Measurements from ENCODE around the gene METAP2.

Gene METAP2

GRCh38 chr12:95533985-95534384 lies 60.0 kb downstream of the METAP2 start:
- H3K4me1 ChIP-seq (ENCODE audit: control insufficient read depth, low read length), result peaks cover 66% of the 10 kb centered on the region
- TF ChIP-seq, protein P1, sequence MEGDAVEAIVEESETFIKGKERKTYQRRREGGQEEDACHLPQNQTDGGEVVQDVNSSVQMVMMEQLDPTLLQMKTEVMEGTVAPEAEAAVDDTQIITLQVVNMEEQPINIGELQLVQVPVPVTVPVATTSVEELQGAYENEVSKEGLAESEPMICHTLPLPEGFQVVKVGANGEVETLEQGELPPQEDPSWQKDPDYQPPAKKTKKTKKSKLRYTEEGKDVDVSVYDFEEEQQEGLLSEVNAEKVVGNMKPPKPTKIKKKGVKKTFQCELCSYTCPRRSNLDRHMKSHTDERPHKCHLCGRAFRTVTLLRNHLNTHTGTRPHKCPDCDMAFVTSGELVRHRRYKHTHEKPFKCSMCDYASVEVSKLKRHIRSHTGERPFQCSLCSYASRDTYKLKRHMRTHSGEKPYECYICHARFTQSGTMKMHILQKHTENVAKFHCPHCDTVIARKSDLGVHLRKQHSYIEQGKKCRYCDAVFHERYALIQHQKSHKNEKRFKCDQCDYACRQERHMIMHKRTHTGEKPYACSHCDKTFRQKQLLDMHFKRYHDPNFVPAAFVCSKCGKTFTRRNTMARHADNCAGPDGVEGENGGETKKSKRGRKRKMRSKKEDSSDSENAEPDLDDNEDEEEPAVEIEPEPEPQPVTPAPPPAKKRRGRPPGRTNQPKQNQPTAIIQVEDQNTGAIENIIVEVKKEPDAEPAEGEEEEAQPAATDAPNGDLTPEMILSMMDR (IDR thresholded peaks at IDR 0.05; ENCODE audit: low read depth, low read length, poor library complexity, severe bottlenecking), result no peak
- TF ChIP-seq EZH2phosphoT487 (IDR thresholded peaks at IDR 0.05; ENCODE audit: borderline replicate concordance, low read length), result no peak
- no peaks in the 10 kb centered on the region for H3K27me3 ChIP-seq (ENCODE audit: control insufficient read depth, low read length)
- H3F3A ChIP-seq (ENCODE audit: control insufficient read depth, insufficient read depth), result peaks cover 24% of the 10 kb centered on the region
- no peaks in the 10 kb centered on the region for H3K9me3 ChIP-seq (ENCODE audit: control insufficient read depth, insufficient read depth, low read length)
- H3K4me3 ChIP-seq (ENCODE audit: low read length), result peak overlapping the region; percentile 59
- no peaks in the 10 kb centered on the region for H3K36me3 ChIP-seq (ENCODE audit: control insufficient read depth, low read length)
- peak overlapping the region; percentile 77 for H3K4me2 ChIP-seq (ENCODE audit: low read length)
- H4K20me1 ChIP-seq (ENCODE audit: control insufficient read depth, insufficient read depth, low read depth, low read length), result no peaks in the 10 kb centered on the region
- H3K79me2 ChIP-seq (ENCODE audit: control insufficient read depth, low read length), result peaks cover 3% of the 10 kb centered on the region
- no peaks in the 10 kb centered on the region for H3K9me2 ChIP-seq (replicated peaks; ENCODE audit: control insufficient read depth, low read length)
- H3K27ac ChIP-seq (ENCODE audit: low read depth, low read length), result peak overlapping the region; percentile 87

DNA sequence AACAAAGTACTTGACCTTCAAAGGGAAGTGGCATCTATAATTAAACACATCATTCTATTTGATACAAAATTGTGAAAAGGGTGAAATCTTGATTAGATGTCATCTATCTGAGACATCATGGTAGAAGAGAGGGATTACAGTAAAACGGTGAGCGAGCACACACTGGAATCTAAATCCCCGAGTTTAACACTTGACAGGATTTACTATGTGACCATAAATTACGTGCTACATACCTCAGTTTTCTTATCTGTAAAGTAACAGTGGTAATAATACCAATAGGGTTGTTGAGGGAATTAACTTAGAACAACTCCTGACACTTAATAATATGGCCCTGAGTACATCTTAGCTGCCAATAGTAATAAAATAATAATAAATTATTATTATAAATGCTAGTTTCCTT lies 64.1 kb downstream of the METAP2 start:
- Histone ChIP-seq H3K36me3 (ENCODE audit: control insufficient read depth, low read length) (no peaks in the 10 kb centered on the region), H3K9me3 (ENCODE audit: control insufficient read depth, insufficient read depth, low read length) (no peaks in the 10 kb centered on the region), H3K9me2 (replicated peaks; ENCODE audit: control insufficient read depth, low read length) (no peaks in the 10 kb centered on the region), H4K20me1 (ENCODE audit: control insufficient read depth, insufficient read depth, low read depth, low read length) (no peaks in the 10 kb centered on the region), H3K27me3 (ENCODE audit: control insufficient read depth, low read length) (no peaks in the 10 kb centered on the region), H3F3A (ENCODE audit: control insufficient read depth, insufficient read depth) (peaks cover 3% of the 10 kb centered on the region; the same call in 1 of the 2 replicates), H3K27ac (ENCODE audit: low read depth, low read length) (no peak overlapping the region), H3K4me3 (ENCODE audit: low read length) (no peak overlapping the region), H3K4me2 (ENCODE audit: low read length) (no peak overlapping the region), H3K79me2 (ENCODE audit: control insufficient read depth, low read length) (no peaks in the 10 kb centered on the region), H3K4me1 (ENCODE audit: control insufficient read depth, low read length) (peaks cover 28% of the 10 kb centered on the region)
- TF ChIP-seq, protein P1 (IDR thresholded peaks at IDR 0.05; ENCODE audit: low read depth, low read length, poor library complexity, severe bottlenecking), result no peak
- TF ChIP-seq EZH2phosphoT487 (IDR thresholded peaks at IDR 0.05; ENCODE audit: borderline replicate concordance, low read length), result no peak

DNA sequence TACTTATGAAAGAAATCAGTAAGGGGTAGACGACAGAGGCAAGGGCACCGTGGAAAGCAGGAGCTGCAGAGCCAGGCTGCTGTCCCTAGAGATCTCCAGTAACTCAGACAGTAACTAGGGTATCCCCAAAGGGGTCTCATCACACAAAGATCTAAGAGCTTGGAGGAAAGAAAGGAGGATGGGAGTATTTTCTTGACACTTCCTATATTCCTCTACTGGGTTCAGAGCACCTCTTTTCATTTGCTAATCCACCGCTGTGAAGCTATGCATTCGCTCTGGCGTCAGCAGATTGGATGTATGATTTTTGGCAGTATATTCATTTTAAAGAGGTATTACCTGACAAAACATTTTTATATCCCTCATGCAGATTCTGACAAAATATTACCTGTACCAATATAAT lies 64.7 kb downstream of the METAP2 start:
- TF ChIP-seq, protein P1 (IDR thresholded peaks at IDR 0.05; ENCODE audit: low read depth, low read length, poor library complexity, severe bottlenecking), result no peak
- no peaks in the 10 kb centered on the region for H3K9me3 ChIP-seq (ENCODE audit: control insufficient read depth, insufficient read depth, low read length)
- no peak overlapping the region for H3K27ac ChIP-seq (ENCODE audit: low read depth, low read length)
- no peaks in the 10 kb centered on the region for H4K20me1 ChIP-seq (ENCODE audit: control insufficient read depth, insufficient read depth, low read depth, low read length)
- H3K27me3 ChIP-seq (ENCODE audit: control insufficient read depth, low read length), result no peaks in the 10 kb centered on the region
- H3K4me3 ChIP-seq (ENCODE audit: low read length), result no peak overlapping the region
- H3K36me3 ChIP-seq (ENCODE audit: control insufficient read depth, low read length), result no peaks in the 10 kb centered on the region
- H3F3A ChIP-seq (ENCODE audit: control insufficient read depth, insufficient read depth), result no peaks in the 10 kb centered on the region
- H3K9me2 ChIP-seq (replicated peaks; ENCODE audit: control insufficient read depth, low read length), result no peaks in the 10 kb centered on the region
- no peaks in the 10 kb centered on the region for H3K79me2 ChIP-seq (ENCODE audit: control insufficient read depth, low read length)
- H3K4me1 ChIP-seq (ENCODE audit: control insufficient read depth, low read length), result peaks cover 21% of the 10 kb centered on the region
- H3K4me2 ChIP-seq (ENCODE audit: low read length), result 0 out of 2 replicates have a peak overlapping the region, but pooled peaks have one; percentile 11

DNA sequence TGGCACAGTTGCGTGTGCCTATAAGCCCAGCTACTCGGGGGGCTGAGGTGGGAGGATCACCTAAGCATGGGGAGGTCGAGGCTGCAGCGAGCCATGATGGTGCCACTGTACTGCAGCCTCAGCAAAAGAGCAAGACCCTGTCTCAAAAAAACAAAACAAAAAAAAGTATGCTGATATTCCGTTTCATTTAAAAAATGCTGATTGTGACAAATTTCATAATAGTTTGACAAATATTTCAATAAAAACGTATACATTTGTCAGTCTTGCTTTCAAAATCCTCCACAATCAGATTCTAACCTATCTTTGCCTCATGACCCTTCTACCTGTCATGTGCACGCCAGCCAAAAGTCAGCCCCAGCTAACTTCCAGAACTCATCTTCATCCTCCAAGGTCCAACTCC lies 67.5 kb downstream of the METAP2 start:
- no peak overlapping the region for H3K4me2 ChIP-seq (ENCODE audit: low read length)
- H3K9me3 ChIP-seq (ENCODE audit: control insufficient read depth, insufficient read depth, low read length), result no peaks in the 10 kb centered on the region
- H3K36me3 ChIP-seq (ENCODE audit: control insufficient read depth, low read length), result no peaks in the 10 kb centered on the region
- H3K27me3 ChIP-seq (ENCODE audit: control insufficient read depth, low read length), result no peaks in the 10 kb centered on the region
- H3K79me2 ChIP-seq (ENCODE audit: control insufficient read depth, low read length), result no peaks in the 10 kb centered on the region
- TF ChIP-seq, protein P1 (IDR thresholded peaks at IDR 0.05; ENCODE audit: low read depth, low read length, poor library complexity, severe bottlenecking), result no peak
- TF ChIP-seq EZH2phosphoT487 (IDR thresholded peaks at IDR 0.05; ENCODE audit: borderline replicate concordance, low read length), result no peak
- no peak overlapping the region for H3K4me3 ChIP-seq (ENCODE audit: low read length)
- H3K27ac ChIP-seq (ENCODE audit: low read depth, low read length), result no peak overlapping the region
- no peaks in the 10 kb centered on the region for H3F3A ChIP-seq (ENCODE audit: control insufficient read depth, insufficient read depth)
- H3K9me2 ChIP-seq (replicated peaks; ENCODE audit: control insufficient read depth, low read length), result no peaks in the 10 kb centered on the region
- no peaks in the 10 kb centered on the region for H4K20me1 ChIP-seq (ENCODE audit: control insufficient read depth, insufficient read depth, low read depth, low read length)
- H3K4me1 ChIP-seq (ENCODE audit: control insufficient read depth, low read length), result peaks cover 10% of the 10 kb centered on the region

All from DOHH2 (cell line).